ENCODE data around the gene HCCS.

DNA sequence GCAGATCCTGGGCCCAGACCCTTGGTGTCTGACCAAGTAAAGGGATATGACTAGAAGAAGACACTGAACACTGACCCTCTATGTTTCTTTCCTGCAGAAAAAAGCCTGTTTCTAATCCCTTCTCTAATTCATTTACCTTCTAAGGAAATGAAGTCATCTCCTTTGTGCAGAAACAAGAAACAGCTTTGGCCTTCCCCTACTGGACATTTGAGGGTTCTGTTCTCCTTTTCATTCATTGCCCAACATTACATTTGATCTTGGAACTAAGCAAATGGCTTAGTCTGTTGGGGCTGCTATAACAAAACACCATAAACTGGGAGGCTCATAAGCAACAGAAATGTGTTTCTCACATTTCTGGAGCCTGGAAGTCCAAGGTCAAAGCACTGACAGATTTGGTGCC, 20.0 kb downstream of the HCCS start:
- no peak for TF ChIP-seq GATA2 (IDR thresholded peaks at IDR 0.05; ENCODE audit: low read depth, low read length)
- TF ChIP-seq GATA3 (IDR thresholded peaks at IDR 0.05; ENCODE audit: low read depth, low read length) = no peak

All from SH-SY5Y (cell line).